ENCODE data around the gene FAM24A.

DNA sequence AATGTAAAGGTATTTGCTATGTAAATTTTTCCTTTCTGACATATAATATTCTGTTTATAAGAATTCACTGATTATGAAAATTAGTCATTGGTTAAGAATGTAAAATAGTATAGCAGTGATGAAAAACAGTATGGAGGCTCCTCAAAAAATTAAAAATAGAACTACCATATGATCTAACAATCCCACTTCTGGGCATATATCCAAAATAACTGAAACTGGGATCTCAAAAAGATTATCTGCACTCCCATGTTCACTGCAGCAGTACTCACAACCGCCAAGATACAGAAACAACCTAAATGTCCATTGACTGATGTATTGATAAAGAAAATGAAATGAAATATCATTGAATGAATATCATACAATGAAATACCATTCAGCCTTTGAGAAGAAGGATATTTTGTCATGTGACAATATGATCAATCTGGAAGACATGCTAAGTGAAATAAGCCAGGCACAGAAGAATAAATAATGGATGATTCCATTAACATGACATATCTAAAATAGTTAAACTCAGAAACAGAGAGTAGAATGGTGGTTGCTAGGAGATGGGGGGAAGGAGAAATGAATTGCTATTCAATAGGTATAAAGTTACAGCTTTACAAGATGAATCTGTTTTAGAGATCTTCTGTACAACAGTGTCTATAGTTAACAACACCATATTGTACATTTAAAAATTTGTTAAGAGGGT lies 29.6 kb downstream of the FAM24A start:
- TF ChIP-seq, protein P1, sequence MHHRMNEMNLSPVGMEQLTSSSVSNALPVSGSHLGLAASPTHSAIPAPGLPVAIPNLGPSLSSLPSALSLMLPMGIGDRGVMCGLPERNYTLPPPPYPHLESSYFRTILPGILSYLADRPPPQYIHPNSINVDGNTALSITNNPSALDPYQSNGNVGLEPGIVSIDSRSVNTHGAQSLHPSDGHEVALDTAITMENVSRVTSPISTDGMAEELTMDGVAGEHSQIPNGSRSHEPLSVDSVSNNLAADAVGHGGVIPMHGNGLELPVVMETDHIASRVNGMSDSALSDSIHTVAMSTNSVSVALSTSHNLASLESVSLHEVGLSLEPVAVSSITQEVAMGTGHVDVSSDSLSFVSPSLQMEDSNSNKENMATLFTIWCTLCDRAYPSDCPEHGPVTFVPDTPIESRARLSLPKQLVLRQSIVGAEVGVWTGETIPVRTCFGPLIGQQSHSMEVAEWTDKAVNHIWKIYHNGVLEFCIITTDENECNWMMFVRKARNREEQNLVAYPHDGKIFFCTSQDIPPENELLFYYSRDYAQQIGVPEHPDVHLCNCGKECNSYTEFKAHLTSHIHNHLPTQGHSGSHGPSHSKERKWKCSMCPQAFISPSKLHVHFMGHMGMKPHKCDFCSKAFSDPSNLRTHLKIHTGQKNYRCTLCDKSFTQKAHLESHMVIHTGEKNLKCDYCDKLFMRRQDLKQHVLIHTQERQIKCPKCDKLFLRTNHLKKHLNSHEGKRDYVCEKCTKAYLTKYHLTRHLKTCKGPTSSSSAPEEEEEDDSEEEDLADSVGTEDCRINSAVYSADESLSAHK (tag by site-specific recombination; IDR thresholded peaks at IDR 0.05) = no peak
- TF ChIP-seq, protein P2, sequence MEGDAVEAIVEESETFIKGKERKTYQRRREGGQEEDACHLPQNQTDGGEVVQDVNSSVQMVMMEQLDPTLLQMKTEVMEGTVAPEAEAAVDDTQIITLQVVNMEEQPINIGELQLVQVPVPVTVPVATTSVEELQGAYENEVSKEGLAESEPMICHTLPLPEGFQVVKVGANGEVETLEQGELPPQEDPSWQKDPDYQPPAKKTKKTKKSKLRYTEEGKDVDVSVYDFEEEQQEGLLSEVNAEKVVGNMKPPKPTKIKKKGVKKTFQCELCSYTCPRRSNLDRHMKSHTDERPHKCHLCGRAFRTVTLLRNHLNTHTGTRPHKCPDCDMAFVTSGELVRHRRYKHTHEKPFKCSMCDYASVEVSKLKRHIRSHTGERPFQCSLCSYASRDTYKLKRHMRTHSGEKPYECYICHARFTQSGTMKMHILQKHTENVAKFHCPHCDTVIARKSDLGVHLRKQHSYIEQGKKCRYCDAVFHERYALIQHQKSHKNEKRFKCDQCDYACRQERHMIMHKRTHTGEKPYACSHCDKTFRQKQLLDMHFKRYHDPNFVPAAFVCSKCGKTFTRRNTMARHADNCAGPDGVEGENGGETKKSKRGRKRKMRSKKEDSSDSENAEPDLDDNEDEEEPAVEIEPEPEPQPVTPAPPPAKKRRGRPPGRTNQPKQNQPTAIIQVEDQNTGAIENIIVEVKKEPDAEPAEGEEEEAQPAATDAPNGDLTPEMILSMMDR (tag by site-specific recombination; IDR thresholded peaks at IDR 0.05) = no peak
- no peak for TF ChIP-seq YY1 (tag by site-specific recombination; IDR thresholded peaks at IDR 0.05)
- TF ChIP-seq TCF7L2 (IDR thresholded peaks at IDR 0.05; ENCODE audit: borderline replicate concordance, low read depth, low read length) = no peak
- no peak for TF ChIP-seq SALL2 (tag by site-specific recombination; IDR thresholded peaks at IDR 0.05; ENCODE audit: borderline replicate concordance)
- no peak for TF ChIP-seq ZNF488 (tag by site-specific recombination; IDR thresholded peaks at IDR 0.05)
- TF ChIP-seq ZNF747 (tag by site-specific recombination; IDR thresholded peaks at IDR 0.05) = no peak
- TF ChIP-seq ZNF658 (tag by site-specific recombination; IDR thresholded peaks at IDR 0.05) = no peak
- no peak for TF ChIP-seq ZNF777 (tag by site-specific recombination; IDR thresholded peaks at IDR 0.05; ENCODE audit: borderline replicate concordance)
- no peak for TF ChIP-seq ZNF785 (tag by site-specific recombination; IDR thresholded peaks at IDR 0.05)
- TF ChIP-seq ZNF184 (tag by site-specific recombination; IDR thresholded peaks at IDR 0.05) = no peak
